NCI-H748 (cell line): ENCODE data around the gene TMBIM4.
"Not testable (repeated sequence)": the region's sequence is repeated elsewhere in the genome, so short reads cannot be mapped to it uniquely, and the experiment has no call there.

Experiments
- DNase-seq: peaks from one replicate; lab custom pipeline; 2025; ENCODE audit not compliant: unreplicated experiment; lab: John Stamatoyannopoulos, UW

The TMBIM4 gene, protein sequence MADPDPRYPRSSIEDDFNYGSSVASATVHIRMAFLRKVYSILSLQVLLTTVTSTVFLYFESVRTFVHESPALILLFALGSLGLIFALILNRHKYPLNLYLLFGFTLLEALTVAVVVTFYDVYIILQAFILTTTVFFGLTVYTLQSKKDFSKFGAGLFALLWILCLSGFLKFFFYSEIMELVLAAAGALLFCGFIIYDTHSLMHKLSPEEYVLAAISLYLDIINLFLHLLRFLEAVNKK

DNA sequence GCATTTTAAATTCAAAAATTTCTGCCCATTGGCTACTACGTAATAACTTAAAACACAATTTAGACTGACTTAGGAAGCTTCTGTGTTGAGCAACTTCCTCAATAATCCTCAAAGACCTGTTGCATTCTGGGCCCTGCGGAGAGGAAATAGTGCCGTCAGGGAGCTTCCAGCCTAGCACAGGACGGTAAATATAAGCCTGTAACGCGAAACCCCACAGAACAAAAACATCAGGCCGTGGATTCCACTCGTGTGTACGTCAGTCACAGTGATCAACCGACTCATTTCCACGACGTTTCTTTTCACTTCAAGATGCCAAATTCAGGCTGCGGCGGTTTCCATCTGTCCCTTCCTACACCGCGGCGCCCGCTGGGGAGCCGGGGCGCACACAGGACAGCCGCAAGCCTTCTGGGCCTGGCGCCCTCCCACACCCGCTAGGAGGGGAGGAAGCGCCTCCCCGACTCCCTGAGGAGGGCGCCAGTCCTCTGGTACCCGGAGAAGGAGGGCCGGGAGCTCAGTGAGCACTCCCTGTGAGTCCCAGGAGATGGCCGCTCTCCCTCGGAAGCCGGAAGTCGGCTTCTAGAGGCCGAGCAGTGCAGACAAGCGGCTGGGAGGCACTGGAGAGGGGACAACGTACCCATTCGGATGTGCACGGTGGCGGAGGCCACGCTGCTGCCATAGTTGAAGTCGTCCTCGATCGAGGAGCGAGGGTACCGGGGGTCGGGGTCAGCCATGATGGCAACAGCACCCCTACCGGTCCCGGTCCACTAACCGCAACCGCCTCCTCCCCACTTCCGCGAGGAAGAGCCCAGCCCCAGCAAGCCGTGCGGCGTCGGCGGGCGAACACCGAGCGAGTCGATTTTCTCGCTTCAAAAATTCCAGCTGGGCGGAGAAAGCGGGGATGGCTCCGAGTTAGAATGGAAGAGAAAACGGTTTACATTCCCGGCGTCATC, at the start of gene TMBIM4:
Gene TMBIM4 (minus strand): TSS at position 776 of the 950 bp plus-strand sequence. CDS start 45 bp downstream, at position 731.
- peak; percentile 95 for DNase-seq

DNA sequence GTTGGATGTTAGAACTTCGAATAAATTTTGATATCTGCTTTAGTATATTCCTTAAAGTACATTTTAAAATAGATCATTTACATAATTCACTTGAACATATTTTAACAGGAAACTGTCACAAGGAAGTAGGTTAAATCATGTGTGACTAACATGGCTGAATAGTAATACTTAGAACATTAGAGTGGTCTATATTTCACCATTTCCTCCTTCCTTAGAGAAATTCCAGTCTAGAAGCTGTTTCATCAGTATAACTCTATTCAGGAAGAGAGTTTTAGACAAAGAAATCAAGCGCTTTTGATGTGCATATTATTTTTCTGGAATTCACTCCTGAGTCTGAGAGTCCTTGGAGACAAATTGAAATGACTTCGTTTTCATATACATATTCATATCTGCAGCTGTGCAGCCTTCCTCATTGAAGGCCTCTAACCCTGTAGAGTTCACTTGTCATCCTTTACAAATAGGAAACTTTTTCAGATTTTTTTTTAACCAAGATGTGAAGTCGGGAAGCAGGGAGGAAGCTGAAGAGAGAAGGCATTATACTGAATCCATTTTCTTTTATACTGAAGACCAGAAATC, 47.6 kb upstream of the TMBIM4 start:
- no peak for DNase-seq

DNA sequence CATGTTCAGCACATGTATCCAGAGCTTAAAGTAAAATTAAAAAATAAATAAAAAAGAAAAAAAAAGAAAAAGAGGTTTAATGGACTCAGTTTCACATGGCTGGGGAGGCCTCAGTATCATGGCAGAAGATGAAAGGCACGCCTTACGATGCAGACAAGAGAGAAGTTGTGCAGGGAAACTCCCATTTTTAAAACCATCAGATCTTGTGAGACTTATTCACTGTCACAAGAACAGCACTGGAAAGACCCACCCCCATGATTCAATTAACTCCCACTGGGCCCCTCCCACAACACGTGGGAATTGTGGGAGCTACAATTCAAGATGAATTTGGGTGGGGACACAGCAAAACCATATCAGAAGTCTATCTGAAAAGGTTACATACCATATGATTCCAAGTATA, 43.2 kb upstream of the TMBIM4 start:
- not testable (repeated sequence) for DNase-seq

DNA sequence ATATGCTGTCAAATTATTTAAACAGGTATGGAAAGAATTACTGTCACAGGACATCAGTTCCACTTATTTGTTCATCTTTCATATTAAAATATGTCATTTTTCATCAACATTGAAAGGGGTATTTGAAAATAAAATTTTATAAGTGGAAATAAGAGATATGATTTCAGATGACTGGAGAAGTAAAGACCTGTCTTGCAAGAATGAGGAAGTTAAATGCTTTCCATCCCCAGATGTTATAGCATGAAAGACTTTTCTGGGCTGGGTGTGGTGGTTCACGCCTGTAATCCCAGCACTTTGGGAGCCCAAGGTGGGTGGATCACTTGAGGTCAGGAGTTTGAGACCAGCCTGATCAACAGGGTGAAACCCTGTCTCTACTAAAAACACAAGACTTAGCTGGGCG, 41.8 kb upstream of the TMBIM4 start:
- not testable (repeated sequence) for DNase-seq

DNA sequence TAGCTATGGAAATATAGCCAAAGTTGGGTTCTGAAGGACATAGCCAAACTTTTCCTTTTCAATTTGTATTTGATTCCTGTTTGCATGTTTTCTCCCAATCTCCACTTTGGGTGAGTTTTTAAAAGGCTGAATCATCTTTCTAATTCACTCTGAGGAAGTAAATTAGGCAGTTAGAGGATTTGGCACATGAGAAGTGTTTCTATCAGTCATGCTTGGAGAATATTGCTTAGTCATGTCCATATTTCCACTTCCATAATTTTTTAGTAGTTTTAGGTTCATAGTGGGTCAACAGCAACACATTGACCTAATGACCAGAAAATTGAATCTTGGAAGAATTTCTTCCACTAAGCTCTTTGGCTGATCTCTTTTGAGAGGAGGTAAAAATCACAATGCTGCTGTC, 41.0 kb upstream of the TMBIM4 start:
- DNase-seq, result no peak

DNA sequence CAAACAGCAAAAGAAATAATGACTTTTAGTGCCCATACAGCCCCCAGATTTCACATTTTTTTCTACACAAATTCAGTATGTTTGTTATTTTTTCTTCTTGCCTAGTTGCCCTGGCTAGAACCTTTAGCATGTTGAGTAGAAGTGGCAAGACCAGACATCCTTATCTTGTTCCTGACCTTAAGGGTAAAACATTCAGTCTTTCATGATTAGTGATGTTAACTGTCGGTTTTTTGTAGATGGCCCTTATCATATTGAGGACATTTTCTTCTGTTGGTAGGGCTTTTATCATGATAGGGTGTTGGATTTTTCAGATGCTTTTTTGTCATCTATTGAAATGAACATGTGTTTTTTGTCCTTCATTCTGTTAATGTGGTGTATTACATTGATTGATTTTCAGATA, 36.3 kb upstream of the TMBIM4 start:
- no peak for DNase-seq

DNA sequence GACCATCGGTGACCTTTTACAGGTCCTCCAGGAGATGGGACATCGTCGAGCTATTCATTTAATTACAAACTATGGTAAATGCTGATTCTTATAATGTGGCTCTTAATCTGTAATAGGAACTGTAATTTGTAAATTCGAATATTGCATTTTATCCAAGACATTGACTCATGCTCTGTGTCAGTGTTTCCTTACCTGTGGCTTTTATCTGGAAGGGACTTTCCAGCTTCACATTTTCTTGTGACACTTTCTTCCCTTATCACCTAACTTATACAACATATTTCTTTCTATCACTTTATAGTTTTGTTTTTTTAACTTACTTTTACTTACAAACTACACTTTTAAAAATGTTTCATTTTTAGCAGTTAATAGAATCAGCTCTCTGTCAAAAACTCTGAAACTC, 34.0 kb upstream of the TMBIM4 start:
- DNase-seq, result no peak

DNA sequence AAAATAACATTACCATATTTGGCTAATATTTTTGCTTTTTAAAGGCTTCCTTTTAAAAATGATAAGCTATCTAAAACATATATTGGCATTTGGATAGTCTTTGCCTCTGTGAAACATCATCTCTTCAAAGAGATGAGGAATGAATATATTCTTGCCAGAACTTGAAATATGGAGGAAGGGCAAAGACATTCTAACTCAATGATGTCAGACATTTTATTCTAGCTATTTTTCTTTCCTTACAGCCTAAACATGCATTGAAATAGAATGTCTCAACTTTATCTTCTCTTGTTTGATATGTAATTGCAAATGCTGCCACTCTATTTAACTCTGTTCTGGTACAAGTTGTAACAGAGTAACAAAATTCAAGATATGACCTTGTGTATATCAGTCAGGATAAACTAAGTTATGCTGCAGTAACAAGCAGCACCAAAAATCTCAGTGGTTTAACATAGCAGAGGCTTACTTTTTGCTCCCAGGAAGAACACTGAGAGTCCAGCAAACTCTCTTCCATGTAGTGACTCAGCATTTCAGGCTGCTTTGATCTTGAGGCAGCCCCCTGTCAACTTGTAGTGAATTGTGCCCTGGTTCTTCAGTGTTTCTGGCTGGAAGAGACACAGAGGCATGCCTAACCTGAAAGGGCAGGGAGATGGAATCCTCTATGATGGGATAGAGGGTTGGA, 30.2 kb upstream of the TMBIM4 start:
- DNase-seq, result no peak

DNA sequence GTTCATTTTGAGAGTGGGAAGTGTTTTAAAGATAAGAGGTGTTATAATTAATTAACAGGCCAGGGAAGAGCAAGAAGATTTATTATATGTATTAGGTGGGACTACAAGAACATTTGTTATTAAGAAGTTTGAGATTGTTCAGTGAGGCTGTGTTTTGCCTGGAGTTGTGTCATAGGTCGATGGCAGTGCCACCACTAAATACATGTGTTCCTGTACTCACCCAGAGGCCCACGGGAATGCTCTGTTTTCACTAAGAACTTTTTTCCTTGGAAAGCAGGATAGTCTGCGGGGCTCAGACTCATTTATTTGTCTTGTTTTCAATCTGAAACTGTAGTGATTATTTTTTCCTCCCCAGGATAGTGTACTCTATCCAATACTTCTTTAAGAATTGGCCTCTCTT, 29.3 kb upstream of the TMBIM4 start:
- DNase-seq, result no peak

DNA sequence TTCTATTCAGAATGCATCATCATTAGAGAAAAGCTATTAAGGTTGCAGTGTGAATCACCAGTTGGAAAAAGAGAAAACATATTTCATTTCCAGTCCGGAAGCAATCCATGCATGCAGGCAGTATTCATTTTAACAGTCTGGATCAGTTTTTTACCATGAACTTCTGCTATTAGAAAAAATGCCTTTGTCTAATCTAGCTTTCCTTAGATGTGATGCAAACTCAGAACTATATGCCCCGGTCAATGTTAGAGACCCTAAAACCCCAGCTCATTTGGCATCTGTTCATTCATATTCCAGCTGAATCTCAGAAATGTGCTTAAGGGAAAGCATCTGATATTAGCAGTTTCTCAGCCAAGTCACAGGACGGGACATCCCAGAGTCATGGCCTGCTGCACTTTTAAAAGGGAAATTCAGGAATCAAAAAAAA, 27.7 kb upstream of the TMBIM4 start:
- no peak for DNase-seq

DNA sequence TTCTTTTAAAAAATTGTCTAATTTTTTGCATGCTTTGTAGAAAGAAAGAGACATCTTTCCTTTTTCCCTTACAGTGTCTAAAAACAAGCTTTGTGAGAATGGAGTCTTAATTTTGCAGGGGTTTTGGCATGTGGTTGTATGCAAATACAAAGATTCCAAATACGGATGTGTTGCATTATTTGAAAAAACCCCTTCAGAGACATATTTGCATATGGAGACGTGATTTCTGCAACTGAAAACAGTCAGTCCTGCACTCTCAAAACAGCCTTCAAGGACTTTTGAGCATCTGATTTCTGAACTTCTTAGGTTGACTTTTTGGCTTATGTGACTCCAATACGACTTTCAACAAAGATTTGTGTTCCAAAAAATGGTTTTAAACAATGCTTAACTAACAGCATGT, 27.0 kb upstream of the TMBIM4 start:
- no peak for DNase-seq

DNA sequence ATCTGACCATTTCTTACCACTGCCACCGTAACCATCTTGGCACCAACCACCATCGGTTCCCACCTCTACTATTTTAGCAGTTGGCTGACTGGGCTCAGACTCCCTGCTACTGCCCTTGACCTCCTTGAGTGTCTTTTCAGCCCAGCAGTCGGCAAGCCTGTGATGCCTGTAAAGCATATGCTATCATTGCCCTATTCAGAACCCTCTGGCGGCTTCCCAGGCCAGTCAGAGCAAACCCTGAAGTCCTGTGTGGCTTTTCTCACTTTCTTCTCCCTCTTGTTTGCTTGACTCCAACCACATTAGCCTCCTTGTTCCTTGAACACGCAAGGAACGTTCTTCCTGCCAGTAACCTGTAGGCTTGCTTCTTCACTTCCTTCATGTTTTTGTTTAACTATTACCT, 25.4 kb upstream of the TMBIM4 start:
- no peak for DNase-seq

DNA sequence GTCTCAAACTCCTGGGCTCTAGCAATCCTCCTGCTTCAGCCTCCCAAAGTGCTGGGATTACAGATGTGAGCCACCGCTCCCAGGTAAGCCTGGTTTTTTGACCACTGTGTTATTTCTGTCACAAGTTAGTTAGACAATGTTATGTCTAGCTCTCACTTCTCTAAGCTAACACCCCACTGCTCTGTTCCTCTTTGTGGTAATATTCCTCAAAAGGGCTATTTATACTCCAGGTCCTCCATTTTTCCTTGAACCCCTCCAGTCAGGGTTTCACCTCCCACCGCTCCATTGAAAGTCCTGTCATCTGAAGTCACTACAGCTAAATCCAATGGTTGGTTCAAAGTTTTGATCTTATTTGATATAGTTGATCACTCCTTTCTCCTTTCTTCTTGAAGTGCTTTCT, 24.3 kb upstream of the TMBIM4 start:
- DNase-seq, result no peak

DNA sequence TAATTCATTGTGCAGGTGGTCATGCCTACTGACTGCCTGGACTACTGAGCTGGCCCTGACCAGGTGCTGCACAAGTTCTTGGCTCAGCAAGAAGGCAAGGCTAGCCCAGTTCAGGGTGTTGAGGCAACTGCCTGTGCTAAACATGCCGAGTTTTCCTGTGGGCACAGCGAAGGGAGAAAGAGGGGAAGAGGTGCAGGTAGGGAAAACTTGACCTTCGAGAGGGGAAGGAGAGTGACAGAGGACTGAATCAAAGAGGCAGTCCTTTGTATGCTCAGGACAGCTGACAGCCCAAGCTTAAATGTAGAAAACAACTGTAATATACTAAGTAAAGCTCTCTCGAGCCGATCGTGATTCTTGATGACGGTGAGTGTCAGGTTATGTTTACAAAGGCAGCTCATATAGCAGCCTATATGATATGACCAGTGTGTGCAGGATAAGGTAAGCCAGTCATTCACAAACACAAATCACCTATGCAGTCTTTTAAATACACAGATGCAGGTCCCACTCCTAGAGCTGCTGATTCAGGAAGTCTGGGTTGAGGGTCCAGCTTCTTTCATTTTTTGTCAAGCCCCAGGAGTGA, 21.8 kb upstream of the TMBIM4 start:
- DNase-seq, result peak; percentile 74

DNA sequence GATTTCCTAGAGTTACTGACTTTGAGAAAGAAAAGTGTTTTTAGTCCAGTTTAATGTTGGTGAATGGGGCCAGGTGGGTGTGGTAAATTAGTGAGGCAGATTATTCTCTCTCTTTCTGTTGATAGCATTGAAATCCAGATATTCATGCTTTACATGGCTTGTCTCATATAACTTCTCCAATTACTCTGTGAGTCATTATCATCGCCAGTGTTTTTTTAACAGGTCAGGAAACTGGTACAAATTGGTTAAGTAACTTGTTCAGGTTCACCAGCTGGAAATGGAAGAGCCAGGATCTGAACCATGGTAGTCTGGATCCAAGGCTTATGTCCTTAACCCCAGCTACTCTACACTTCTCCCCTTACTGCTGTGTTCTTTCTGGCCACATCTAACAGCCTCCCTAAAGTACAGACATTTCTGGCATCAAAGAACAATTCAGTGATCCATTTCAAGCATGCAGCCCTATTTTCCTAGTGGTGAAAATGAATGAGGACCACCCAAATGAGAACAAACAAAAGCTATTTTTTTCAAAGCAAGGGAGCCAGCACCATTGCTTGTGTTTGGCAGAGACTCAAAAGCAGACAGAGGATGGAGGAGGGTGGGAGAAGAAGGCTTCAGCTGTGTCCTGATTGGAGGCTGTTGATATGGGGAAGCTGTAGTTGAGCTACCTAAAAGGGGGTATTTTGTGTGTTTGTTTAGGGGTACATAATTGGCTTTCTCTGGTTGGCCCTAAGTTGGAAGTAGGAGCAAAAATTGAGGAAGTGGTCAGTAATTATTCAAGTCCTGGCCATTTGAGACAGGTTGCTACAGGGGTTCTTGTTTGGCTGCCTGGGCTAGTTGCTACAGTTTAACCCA, 20.9 kb upstream of the TMBIM4 start:
- DNase-seq, result no peak

DNA sequence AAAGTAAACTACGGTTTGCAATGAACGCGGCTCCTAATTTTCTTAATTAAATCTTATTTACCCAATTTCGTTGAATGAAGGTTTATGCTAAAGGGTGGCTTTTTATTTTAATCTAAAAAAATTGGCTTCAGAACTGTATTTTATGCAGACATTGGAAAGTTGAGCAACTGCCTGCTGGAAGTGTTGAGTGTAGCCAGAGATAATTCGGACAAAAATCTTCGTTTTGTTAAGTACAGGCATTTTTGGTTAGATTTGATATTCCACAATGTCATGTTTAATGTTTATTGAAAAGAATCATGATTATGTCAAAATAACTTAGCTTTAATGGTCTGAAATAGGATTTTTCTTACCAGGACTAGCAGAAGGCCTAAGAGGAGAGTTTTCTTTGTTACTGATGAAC, 20.1 kb upstream of the TMBIM4 start:
- DNase-seq, result no peak

DNA sequence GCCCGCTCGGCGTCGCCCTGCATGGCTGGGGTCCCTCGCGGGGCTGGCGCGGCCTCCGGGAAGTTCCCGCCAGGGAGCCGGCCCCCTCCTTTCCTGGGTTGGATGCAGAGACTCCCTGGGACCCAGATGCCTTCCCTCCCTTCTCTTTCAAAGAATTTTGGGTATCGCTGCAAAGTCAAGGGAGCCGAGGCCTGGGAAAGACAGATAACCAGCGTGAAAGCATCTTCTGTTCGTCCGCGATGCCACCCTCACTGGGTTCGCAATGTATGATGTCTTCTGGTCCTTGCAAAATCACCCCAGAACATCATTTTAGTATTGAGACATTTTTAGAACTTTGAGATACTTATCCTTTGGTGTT, 19.7 kb upstream of the TMBIM4 start:
- no peak for DNase-seq

DNA sequence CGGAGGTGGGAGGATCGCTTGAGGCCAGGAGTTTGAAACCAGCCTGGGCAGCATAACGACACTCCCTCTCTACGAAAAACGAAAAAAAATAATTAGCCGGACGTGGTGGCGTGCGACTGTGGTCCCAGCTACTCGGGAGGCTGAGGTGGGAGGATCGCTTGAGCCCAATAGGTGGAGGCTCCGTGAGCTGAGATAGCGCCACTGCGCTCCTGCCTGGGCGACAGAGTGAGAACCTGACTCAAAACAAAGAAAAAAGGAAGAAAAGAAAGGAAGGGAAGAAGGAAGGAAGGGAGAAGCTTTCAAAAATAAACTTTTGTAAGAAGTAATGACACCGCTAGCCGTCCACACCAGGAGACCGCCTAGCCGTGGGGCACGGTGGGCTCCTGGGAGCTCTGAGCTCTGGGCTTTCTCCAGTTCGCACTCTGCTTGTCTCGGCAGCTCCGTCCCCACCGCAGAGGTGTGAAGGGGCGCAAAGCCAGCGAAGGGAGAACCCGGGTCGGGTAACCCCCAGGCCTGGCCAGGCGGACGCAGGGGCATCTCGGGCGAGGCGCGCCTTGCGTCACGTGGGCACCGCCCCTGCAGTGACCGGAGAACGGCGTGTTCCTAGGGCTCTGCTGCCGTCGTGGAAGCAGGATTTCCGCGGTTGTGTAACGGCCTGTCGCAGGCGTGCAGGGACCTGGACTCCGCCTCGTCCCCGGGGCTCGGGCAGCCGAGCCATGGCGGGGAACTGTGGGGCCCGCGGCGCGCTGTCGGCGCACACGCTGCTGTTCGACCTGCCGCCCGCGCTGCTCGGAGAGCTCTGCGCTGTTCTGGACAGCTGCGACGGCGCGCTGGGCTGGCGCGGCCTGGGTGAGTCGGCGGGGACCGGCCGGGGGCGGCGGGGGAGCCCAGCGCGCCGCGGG, 19.0 kb upstream of the TMBIM4 start, which contains the start of gene IRAK3:
Gene IRAK3 (plus strand): TSS at position 631 of the 902 bp plus-strand sequence. CDS start 86 bp downstream, at position 717.
- peak; percentile 64 for DNase-seq

DNA sequence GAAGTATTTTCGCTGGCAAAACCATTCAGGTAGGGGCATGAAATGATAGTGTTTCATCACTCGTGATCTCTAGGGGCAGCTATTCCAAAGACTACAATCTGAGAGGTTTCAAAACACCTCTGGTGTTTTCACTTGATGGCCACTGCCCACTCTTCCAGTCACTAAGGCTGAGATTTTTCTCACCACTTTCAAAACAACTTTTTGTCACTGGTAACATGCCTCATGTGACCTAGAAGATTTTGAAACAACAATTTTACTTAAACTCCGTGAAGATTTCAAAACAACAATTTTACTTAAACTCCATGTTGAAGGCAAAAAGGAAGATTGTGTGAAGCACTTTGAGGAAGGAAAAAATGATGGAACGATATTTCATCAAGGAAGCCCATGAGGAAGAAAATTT, 18.0 kb upstream of the TMBIM4 start:
- DNase-seq, result no peak
